ENCODE results near the gene TRAPPC2.

DNA sequence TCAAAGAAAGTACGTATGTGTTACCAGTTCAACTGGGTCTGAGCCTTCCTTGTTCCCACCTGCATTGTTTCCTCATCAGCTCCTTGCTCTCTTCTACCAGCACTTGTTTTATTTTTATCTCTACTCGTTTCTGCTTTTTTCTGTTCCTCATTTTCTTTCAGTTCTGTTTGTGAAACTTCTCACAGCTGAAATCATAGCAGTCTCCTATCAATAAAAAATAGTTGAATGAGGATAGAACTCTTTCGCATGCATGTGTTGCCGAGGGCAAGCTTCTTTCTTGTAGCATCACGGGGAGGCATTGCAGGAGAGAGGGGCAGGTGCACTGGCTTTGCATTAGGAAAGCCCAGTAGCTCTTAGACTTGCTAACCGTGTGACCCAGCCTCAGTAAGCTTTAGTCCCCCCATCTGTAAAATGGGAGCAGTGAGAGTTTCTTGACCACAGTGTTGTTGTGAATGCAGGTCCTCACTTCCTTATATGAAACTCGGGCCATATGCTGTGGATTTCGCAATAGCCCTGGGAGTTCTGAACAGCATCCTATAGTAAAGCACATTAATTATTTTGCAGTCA is 24.8 kb upstream of the TRAPPC2 start:
- TF ChIP-seq, protein P1, sequence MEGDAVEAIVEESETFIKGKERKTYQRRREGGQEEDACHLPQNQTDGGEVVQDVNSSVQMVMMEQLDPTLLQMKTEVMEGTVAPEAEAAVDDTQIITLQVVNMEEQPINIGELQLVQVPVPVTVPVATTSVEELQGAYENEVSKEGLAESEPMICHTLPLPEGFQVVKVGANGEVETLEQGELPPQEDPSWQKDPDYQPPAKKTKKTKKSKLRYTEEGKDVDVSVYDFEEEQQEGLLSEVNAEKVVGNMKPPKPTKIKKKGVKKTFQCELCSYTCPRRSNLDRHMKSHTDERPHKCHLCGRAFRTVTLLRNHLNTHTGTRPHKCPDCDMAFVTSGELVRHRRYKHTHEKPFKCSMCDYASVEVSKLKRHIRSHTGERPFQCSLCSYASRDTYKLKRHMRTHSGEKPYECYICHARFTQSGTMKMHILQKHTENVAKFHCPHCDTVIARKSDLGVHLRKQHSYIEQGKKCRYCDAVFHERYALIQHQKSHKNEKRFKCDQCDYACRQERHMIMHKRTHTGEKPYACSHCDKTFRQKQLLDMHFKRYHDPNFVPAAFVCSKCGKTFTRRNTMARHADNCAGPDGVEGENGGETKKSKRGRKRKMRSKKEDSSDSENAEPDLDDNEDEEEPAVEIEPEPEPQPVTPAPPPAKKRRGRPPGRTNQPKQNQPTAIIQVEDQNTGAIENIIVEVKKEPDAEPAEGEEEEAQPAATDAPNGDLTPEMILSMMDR (IDR thresholded peaks at IDR 0.05) = no peak
- TF ChIP-seq POLR2A (IDR thresholded peaks at IDR 0.05) (no peak), POLR2AphosphoS5 (IDR thresholded peaks at IDR 0.05) (no peak)
